Lung (tissue), 12 donors: ENCODE measurements around the gene SLC29A4. TPM values are rescaled to one million over a fixed set of nuclear protein-coding genes. Genes with fewer than 3 reads are reported as not detected.

Experiments
- ATAC-seq: fragments of 200-7000 bp; cut with Tn5 transposase; one replicate; pipeline ENCODE4 v1.9.1; 2020; ENCODE audit warnings: moderate number of reproducible peaks; ENCODE audit not compliant: insufficient read depth, low FRiP score
- DNase-seq, 3 donors: peaks; one replicate each; pipeline ENCODE4 v3.0.0-alpha.2; 2013 to 2017
- H3K27ac ChIP-seq, 2 donors: one replicate each; pipeline ENCODE4 v1.5.1; 2013; ENCODE audit warnings: mild to moderate bottlenecking in 2 of 2, moderate library complexity in 2 of 2, control low read depth in 1 of 2, inconsistent platforms in 1 of 2, low read depth in 1 of 2, low read length in 1 of 2
- H3K27me3 ChIP-seq, 3 donors: one replicate each; pipeline ENCODE4 v1.5.1; 2013; ENCODE audit warnings: low read length in 2 of 3; ENCODE audit not compliant: control insufficient read depth in 3 of 3, insufficient read depth in 3 of 3
- H3K36me3 ChIP-seq, 4 donors: one replicate each; pipeline ENCODE4 v1.5.1; 2013; ENCODE audit warnings: low read length in 4 of 4, mild to moderate bottlenecking in 1 of 4, moderate library complexity in 1 of 4; ENCODE audit not compliant: control insufficient read depth in 4 of 4, insufficient read depth in 4 of 4
- H3K4me1 ChIP-seq, 5 donors: one replicate each; pipeline ENCODE4 v1.5.1; 2013; ENCODE audit warnings: low read length in 5 of 5, mild to moderate bottlenecking in 2 of 5, moderate library complexity in 1 of 5; ENCODE audit not compliant: control insufficient read depth in 5 of 5, insufficient read depth in 5 of 5
- H3K4me3 ChIP-seq: one replicate; pipeline ENCODE4 v1.5.1; 2013; ENCODE audit warnings: mild to moderate bottlenecking, control low read depth, moderate library complexity
- H3K9ac ChIP-seq, 2 donors: one replicate each; pipeline ENCODE4 v1.5.1; 2013; ENCODE audit warnings: low read length in 2 of 2, control low read depth in 1 of 2; ENCODE audit not compliant: insufficient read depth in 1 of 2
- H3K9me3 ChIP-seq, 4 donors: one replicate each; pipeline ENCODE4 v1.5.1; 2013; ENCODE audit warnings: low read length in 3 of 4, mild to moderate bottlenecking in 1 of 4, moderate library complexity in 1 of 4; ENCODE audit not compliant: control insufficient read depth in 4 of 4, insufficient read depth in 3 of 4
- WGBS, 2 donors: extraction: QIAGEN DNeasy Blood & Tissue Kit; methylation state at CpG; one replicate each; pipeline ENCODE4 v1.1.7; 2013; 5-methylcytosine and 5-hydroxymethylcytosine counted together
- polyA plus RNA-seq, 2 donors: library from polyadenylated mRNA; stranded (reverse); fragments of 200-250 nt; gene quantifications; one replicate each; pipeline ENCODE4 v1.2.1, GENCODE V29; 2013
- total RNA-seq, 2 donors: library from RNA; depleted of rRNA in 1 of 2; stranded (reverse); fragments of >200 nt in 1 of 2; gene quantifications; one replicate each; pipeline ENCODE4 v1.2.1, GENCODE V29; 2014 to 2021
- TF ChIP-seq, protein P1 (sequence below): IDR thresholded peaks from 2 replicates; pipeline ENCODE4 v1.5.1; 2012; ENCODE audit warnings: mild to moderate bottlenecking; ENCODE audit errors: control extremely low read depth, extremely low read depth
- donor health status: control.
- donor health status: control.
- donor health status: Bipolar disorder and iron deficiency.
- donor health status: healthy.
- donor health status: DM: yes; HTN: yes; CAD: no.

The SLC29A4 gene
- total and polyA plus RNA-seq, 4 donors = 0.87 to 5.7 (median 2.0) TPM

DNA sequence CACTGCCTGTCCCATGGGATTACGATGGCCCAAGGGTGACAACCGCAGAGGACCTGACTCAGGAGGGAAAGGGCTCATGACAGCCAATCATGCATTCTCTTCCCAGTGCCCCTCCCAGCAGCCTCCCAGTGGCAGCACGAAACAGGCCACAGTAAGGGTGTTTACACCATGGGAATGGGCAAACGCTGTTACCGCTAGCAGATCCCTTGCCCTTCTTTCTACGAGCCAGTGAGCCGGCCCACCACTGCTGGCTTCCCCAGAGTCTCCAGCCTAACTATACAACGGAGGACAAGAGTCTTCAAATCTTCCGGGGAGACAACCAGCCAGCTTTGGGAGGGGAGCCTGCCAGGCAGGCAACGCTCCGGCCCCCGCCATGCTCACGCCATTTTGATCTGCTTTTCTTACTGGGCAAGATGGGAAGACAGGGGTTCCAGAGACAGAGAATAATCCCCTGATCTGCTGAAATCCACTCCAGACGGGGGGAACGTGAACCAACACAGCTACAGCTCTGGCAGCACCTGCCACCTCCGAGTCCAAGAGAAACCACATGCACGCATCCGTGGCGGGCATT, 69.8 kb downstream of the SLC29A4 start:
- no peak overlapping the region for H3K27ac ChIP-seq
- H3K9me3 ChIP-seq = no peaks in the 10 kb centered on the region
- no peak overlapping the region for H3K9ac ChIP-seq
- ATAC-seq (no peak), DNase-seq (no peak)
- H3K4me1 ChIP-seq = peaks cover 0 to 3% (median 0%) of the 10 kb centered on the region in 5 donors
- no peak overlapping the region for H3K4me3 ChIP-seq
- peaks cover 12 to 65% (median 31%) of the 10 kb centered on the region in 4 donors for H3K36me3 ChIP-seq
- 95 to 97% methylated on average over 19 of the region's 19 CpGs for WGBS, 2 donors
- TF ChIP-seq, protein P1, sequence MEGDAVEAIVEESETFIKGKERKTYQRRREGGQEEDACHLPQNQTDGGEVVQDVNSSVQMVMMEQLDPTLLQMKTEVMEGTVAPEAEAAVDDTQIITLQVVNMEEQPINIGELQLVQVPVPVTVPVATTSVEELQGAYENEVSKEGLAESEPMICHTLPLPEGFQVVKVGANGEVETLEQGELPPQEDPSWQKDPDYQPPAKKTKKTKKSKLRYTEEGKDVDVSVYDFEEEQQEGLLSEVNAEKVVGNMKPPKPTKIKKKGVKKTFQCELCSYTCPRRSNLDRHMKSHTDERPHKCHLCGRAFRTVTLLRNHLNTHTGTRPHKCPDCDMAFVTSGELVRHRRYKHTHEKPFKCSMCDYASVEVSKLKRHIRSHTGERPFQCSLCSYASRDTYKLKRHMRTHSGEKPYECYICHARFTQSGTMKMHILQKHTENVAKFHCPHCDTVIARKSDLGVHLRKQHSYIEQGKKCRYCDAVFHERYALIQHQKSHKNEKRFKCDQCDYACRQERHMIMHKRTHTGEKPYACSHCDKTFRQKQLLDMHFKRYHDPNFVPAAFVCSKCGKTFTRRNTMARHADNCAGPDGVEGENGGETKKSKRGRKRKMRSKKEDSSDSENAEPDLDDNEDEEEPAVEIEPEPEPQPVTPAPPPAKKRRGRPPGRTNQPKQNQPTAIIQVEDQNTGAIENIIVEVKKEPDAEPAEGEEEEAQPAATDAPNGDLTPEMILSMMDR = no peak
- no peaks in the 10 kb centered on the region for H3K27me3 ChIP-seq

DNA sequence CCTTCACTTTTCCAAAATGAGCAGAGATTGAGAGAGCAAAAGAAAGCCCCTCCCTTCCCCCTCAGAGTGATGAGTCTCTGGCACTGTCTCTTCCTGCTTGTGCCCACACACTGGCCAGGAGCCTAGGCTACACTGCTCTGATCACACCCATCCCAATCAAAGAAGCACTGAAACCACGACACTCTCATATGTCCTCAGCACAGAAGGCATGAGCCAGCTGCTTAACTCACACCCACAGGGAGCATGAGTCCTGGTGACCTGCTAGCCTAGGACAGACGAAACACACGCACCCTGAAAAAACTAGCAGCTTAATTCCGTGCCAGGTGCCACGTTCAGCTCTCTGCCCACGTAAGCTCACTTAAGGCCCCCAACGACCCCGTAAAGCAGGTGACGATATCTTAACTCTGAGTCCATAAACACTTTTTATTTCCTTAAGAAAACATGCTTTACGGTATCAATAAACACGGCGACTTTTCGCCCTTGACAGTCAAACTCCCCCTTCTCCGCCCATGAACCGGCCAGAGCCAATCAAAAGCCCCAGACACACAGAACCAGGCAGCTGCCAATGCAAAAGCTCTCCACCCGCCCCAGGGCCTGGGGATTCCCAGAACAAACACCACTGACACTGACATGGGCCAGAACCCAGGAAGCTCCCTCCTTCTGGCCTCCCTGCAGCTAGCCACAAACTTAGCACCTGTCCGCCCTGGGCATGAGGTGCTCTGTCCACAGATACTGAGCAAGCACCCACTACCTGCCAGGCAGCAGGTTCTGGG, 71.9 kb downstream of the SLC29A4 start:
- Histone ChIP-seq H3K27me3 (no peaks in the 10 kb centered on the region), H3K9ac (no peak overlapping the region), H3K36me3 (peaks cover 12 to 62% (median 41%) of the 10 kb centered on the region in 4 donors), H3K27ac (peak overlapping the region in 1 of 2 donors; percentile 64), H3K4me1 (peaks cover 0 to 8% (median 5%) of the 10 kb centered on the region in 5 donors), H3K4me3 (no peak overlapping the region), H3K9me3 (no peaks in the 10 kb centered on the region)
- TF ChIP-seq, protein P1 = no peak
- ATAC-seq = no peak
- WGBS, 2 donors = 59 to 79% methylated on average over 17 of the region's 17 CpGs
- no peak for DNase-seq

Other genes with a start within 250 kb of the SLC29A4 start
- 10 to 100 TPM; 10.2 to 19.9 TPM for gene RBAK, start 237.1 kb upstream of the SLC29A4 start, total RNA-seq
- 1 to 10 TPM; 3.3 to 3.4 TPM for gene RBAK, start 237.1 kb upstream of the SLC29A4 start, polyA plus RNA-seq
- gene WIPI2, start 92.7 kb upstream of the SLC29A4 start, total RNA-seq = 10 to 100 TPM; 50.4 to 60.1 TPM
- gene WIPI2, start 92.7 kb upstream of the SLC29A4 start, polyA plus RNA-seq = 10 to 100 TPM; 27.2 to 31.3 TPM
- 100 to 1,000 TPM; 115 to 117 TPM for gene TNRC18, start 140.9 kb downstream of the SLC29A4 start, total RNA-seq
- 10 to 100 TPM; 33.4 to 53.4 TPM for gene TNRC18, start 140.9 kb downstream of the SLC29A4 start, polyA plus RNA-seq
- 10 to 100 TPM in 1 of 2 donors, 1 to 10 TPM in 1; 3.3 to 13.4 TPM for gene FBXL18, start 230.9 kb downstream of the SLC29A4 start, total RNA-seq
- 1 to 10 TPM; 2.3 to 3.5 TPM for gene FBXL18, start 230.9 kb downstream of the SLC29A4 start, polyA plus RNA-seq
- 1,000 to 10,000 TPM; 2,572 to 6,510 TPM for gene ACTB, start 247.7 kb downstream of the SLC29A4 start, total RNA-seq
- over 10,000 TPM in 1 of 2 donors, 1,000 to 10,000 TPM in 1; 8,913 to 10,569 TPM for gene ACTB, start 247.7 kb downstream of the SLC29A4 start, polyA plus RNA-seq